Measurements from ENCODE around the gene NNAT.
"Not testable (repeated sequence)": the region's sequence is repeated elsewhere in the genome, so short reads cannot be mapped to it uniquely, and the experiment has no call there.

Gene NNAT

GRCh38 chr20:37479266-37479665 lies 41.8 kb upstream of the NNAT start:
- Histone ChIP-seq H3K27ac (peak overlapping the region in 1 of 2 donors; percentile 42), H3K4me3 (no peak overlapping the region)
- DNase-seq (ENCODE audit: low spot score), result no peak
- no peak for TF ChIP-seq CTCF (IDR thresholded peaks at IDR 0.05)

GRCh38 chr20:37479925-37480691 lies 40.9 kb upstream of the NNAT start:
- Histone ChIP-seq H3K27ac (peak overlapping the region in 1 of 2 donors; percentile 42), H3K4me3 (no peak overlapping the region)
- TF ChIP-seq CTCF (IDR thresholded peaks at IDR 0.05), result no peak
- no peak for DNase-seq (ENCODE audit: low spot score)

GRCh38 chr20:37480919-37481318 lies 40.1 kb upstream of the NNAT start:
- Histone ChIP-seq H3K4me3 (no peak overlapping the region), H3K27ac (no peak overlapping the region)
- TF ChIP-seq CTCF (IDR thresholded peaks at IDR 0.05), result no peak
- no peak for DNase-seq (ENCODE audit: low spot score)

- H3K27ac ChIP-seq, result no peak overlapping the region
- no peak for TF ChIP-seq CTCF (IDR thresholded peaks at IDR 0.05)
- H3K4me3 ChIP-seq, result no peak overlapping the region
- DNase-seq (ENCODE audit: low spot score), result no peak
Observed at GRCh38 chr20:37481610-37482009, 39.4 kb upstream of the NNAT start.

GRCh38 chr20:37484331-37484730 lies 36.7 kb upstream of the NNAT start:
- no peak for DNase-seq (ENCODE audit: low spot score)
- Histone ChIP-seq H3K27ac (no peak overlapping the region), H3K4me3 (no peak overlapping the region)
- TF ChIP-seq CTCF (IDR thresholded peaks at IDR 0.05), result no peak

GRCh38 chr20:37486209-37486608 lies 34.8 kb upstream of the NNAT start:
- not testable (repeated sequence) for DNase-seq (ENCODE audit: low spot score); H3K27ac ChIP-seq; H3K4me3 ChIP-seq

GRCh38 chr20:37490663-37491350 lies 30.2 kb upstream of the NNAT start:
- Histone ChIP-seq H3K4me3 (no peak overlapping the region), H3K27ac (no peak overlapping the region)
- DNase-seq (ENCODE audit: low spot score), result no peak
- no peak for TF ChIP-seq CTCF (IDR thresholded peaks at IDR 0.05)

All from coronary artery (tissue), 2 donors.